Right renal cortex interstitium (tissue), 3 donors: ENCODE results near the gene FCHSD1. TPM values are rescaled to one million over a fixed set of nuclear protein-coding genes. Genes with fewer than 3 reads are reported as not detected.

ENCODE experiments used
- DNase-seq, 3 donors: peaks; one replicate each; pipeline ENCODE4 v3.0.0-alpha.2; 2013; ENCODE audit warnings: low read depth in 3 of 3, low spot score in 2 of 3
- polyA plus RNA-seq, 3 donors: library from polyadenylated mRNA; unstranded; fragments of 120-200 nt; gene quantifications; one replicate each; pipeline ENCODE4 v1.2.1, GENCODE V29; 2013; ENCODE audit not compliant: insufficient read length in 3 of 3

FCHSD1 gene
- polyA plus RNA-seq, 3 donors: 10.1 to 12.2 (median 11.6) TPM

GRCh38 chr5:141674747-141675146 is 23.5 kb upstream of the FCHSD1 start:
- no peak for DNase-seq

GRCh38 chr5:141672841-141673813 is 21.9 kb upstream of the FCHSD1 start:
- DNase-seq: no peak

- no peak for DNase-seq
These were observed 21.0 kb upstream of the FCHSD1 start for GRCh38 chr5:141672071-141672840.

GRCh38 chr5:141669520-141669919 is 18.3 kb upstream of the FCHSD1 start:
- no peak for DNase-seq

- no peak for DNase-seq
These were observed 17.5 kb upstream of the FCHSD1 start for GRCh38 chr5:141668601-141669265.

GRCh38 chr5:141665995-141666940 is 15.1 kb upstream of the FCHSD1 start:
- no peak for DNase-seq

- no peak for DNase-seq
These were observed 13.7 kb upstream of the FCHSD1 start for GRCh38 chr5:141664733-141665461.

GRCh38 chr5:141663506-141663905 is 12.3 kb upstream of the FCHSD1 start:
- DNase-seq: no peak

GRCh38 chr5:141662028-141662427 is 10.8 kb upstream of the FCHSD1 start:
- no peak for DNase-seq

- DNase-seq: no peak
These were observed 6.8 kb upstream of the FCHSD1 start for GRCh38 chr5:141657937-141658545.

- no peak for DNase-seq
These were observed 6.2 kb upstream of the FCHSD1 start for GRCh38 chr5:141657404-141657803.

GRCh38 chr5:141656396-141656795 is 5.2 kb upstream of the FCHSD1 start:
- no peak for DNase-seq

GRCh38 chr5:141655020-141655419 is 3.8 kb upstream of the FCHSD1 start:
- DNase-seq: no peak

GRCh38 chr5:141654298-141654697 is 3.1 kb upstream of the FCHSD1 start:
- DNase-seq: no peak

- no peak for DNase-seq
These were observed 499 bp upstream of the FCHSD1 start for GRCh38 chr5:141651728-141652105.

GRCh38 chr5:141649972-141650371 is 1.2 kb downstream of the FCHSD1 start:
- DNase-seq: no peak

GRCh38 chr5:141649056-141649688 is 2.0 kb downstream of the FCHSD1 start:
- DNase-seq: no peak

- no peak for DNase-seq
These were observed 3.4 kb downstream of the FCHSD1 start for GRCh38 chr5:141647851-141648250.
